ENCODE results near the gene CCN5. TPM values are rescaled to one million over a fixed set of nuclear protein-coding genes. Genes with fewer than 3 reads are reported as not detected.

CCN5 gene
- total and polyA plus RNA-seq, 2 of the 8 experiments (the other 6 are each of a cell fraction or from before 2014, with no cell fraction given), result not detected

- Histone ChIP-seq H3K9me3 (ENCODE audit: insufficient read depth in 2 of 2, low read depth in 1 of 2, low read length in 1 of 2) (no peaks in the 10 kb centered on the region), H4K8ac (ENCODE audit: extremely low read depth, insufficient read depth, low read length) (no peak overlapping the region), H3K79me2 (ENCODE audit: control insufficient read depth in 1 of 2, insufficient read depth in 2 of 2, low read length in 2 of 2) (no peaks in the 10 kb centered on the region; a peak in 1 of 4 replicates), H3K4ac (replicated peaks; ENCODE audit: insufficient read length, low read depth, low read length) (no peak overlapping the region), H3K36me3 (ENCODE audit: control insufficient read depth in 2 of 4, insufficient read depth in 4 of 4, low read length in 3 of 4) (no peaks in the 10 kb centered on the region; a peak in 1 of 8 replicates), H3K27ac (ENCODE audit: low read depth, low read length) (no peak overlapping the region), H3K56ac (replicated peaks; ENCODE audit: insufficient read length, low read depth, low read length) (no peak overlapping the region), H3K4me3 (ENCODE audit: extremely low read depth in 1 of 4, insufficient read depth in 2 of 4, low read depth in 3 of 4, low read length in 4 of 4) (no peak overlapping the region), H3K4me2 (ENCODE audit: insufficient read depth in 1 of 2, low read depth in 2 of 2, low read length in 2 of 2) (no peak overlapping the region), H2BK12ac (ENCODE audit: low read depth, low read length) (no peak overlapping the region), H2AK5ac (ENCODE audit: low read depth, low read length) (no peak overlapping the region), H3K23me2 (ENCODE audit: low read depth, low read length) (no peaks in the 10 kb centered on the region), H3K18ac (ENCODE audit: extremely low read depth, low read length) (no peak overlapping the region), H4K20me1 (replicated peaks in 1 of 2; ENCODE audit: control insufficient read depth in 1 of 2, insufficient read depth in 2 of 2, low read length in 2 of 2) (peaks cover 5 to 13% of the 10 kb centered on the region in 2 experiments), H2BK15ac (ENCODE audit: low read length) (no peak overlapping the region), H2AFZ (ENCODE audit: low read length) (no peak overlapping the region), H2BK120ac (replicated peaks; ENCODE audit: low read depth, low read length) (no peak overlapping the region), H2BK20ac (ENCODE audit: low read length) (no peak overlapping the region), H3K14ac (ENCODE audit: insufficient read length) (no peak overlapping the region), H4K91ac (replicated peaks; ENCODE audit: insufficient read length, low read length) (no peak overlapping the region), H3K27me3 (replicated peaks in 1 of 4; ENCODE audit: control insufficient read depth in 3 of 4, extremely low read depth in 1 of 4, insufficient read depth in 3 of 4, low read length in 3 of 4) (no peaks in the 10 kb centered on the region), H4K5ac (ENCODE audit: insufficient read length, low read depth, low read length) (no peak overlapping the region), H3K9ac (replicated peaks in 1 of 4; ENCODE audit: extremely low read depth in 1 of 4, low read depth in 3 of 4, low read length in 3 of 4) (no peak overlapping the region), H3K23ac (ENCODE audit: insufficient read length) (no peak overlapping the region), H2BK5ac (ENCODE audit: low read depth, low read length) (no peak overlapping the region), H3K4me1 (replicated peaks in 1 of 4; ENCODE audit: control insufficient read depth in 3 of 4, insufficient read depth in 4 of 4, low read length in 3 of 4) (peaks cover 0 to 3% (median 0%) of the 10 kb centered on the region in 4 experiments; a peak in 4 of 7 replicates), H3K79me1 (ENCODE audit: low read depth, low read length) (no peaks in the 10 kb centered on the region; the same call in 1 of the 2 replicates)
- TF ChIP-seq CREB1 (IDR thresholded peaks at IDR 0.05) (no peak), EGR1 (IDR thresholded peaks at IDR 0.05; ENCODE audit: borderline replicate concordance, low read depth, low read length) (no peak), TAF7 (optimal IDR thresholded peaks at IDR 0.05; ENCODE audit: borderline replicate concordance, low read depth, low read length) (no peak), SIRT6 (IDR thresholded peaks at IDR 0.05; ENCODE audit: low read length) (no peak), KDM1A (IDR thresholded peaks at IDR 0.05; ENCODE audit: borderline replicate concordance, low read length) (peak; percentile 83), RNF2 (IDR thresholded peaks at IDR 0.05; ENCODE audit: borderline replicate concordance, low read depth, low read length, missing control alignments, poor library complexity, severe bottlenecking) (no peak), EZH2 (IDR thresholded peaks at IDR 0.05; ENCODE audit: low read depth, low read length, severe bottlenecking) (no peak), PHF8 (conservative IDR thresholded peaks at IDR 0.05; ENCODE audit: low read depth, low read length) (no peak)
- no peak for FAIRE-seq
- WGBS, 2 experiments (ENCODE audit: extremely low coverage in 1 of 2, insufficient coverage in 1 of 2, insufficient read length in 1 of 2, insufficient replicate concordance in 2 of 2, low coverage in 1 of 2, low lambda C conversion rate in 2 of 2, missing lambda C conversion rate in 1 of 2), result 84% methylated on average over 11 of the region's 11 CpGs; no CpG with 5 or more reads in 1 of the 2 experiments
- no peak for DNase-seq (ENCODE audit: low read depth in 1 of 2, low spot score in 2 of 2)
- CTCF ChIA-PET (ENCODE audit: partially characterized antibody), result interaction anchor here (1.0 to 17.1 kb wide), 4 partner anchors 12 to 23 kb away, joined by 3 to 256 read pairs (median 4); partner anchors contain the start of gene KCNK15
- POLR2A ChIA-PET (ENCODE audit: partially characterized antibody), result interaction anchor here (1.2 to 1.3 kb wide), 2 partner anchors 14 to 23 kb away, joined by 3 to 4 read pairs; no protein-coding TSS in a partner anchor
These were observed 55.5 kb downstream of the CCN5 start for GRCh38 chr20:44770484-44771171.

All from H1 (cell line).